NCI-H345 (cell line): ENCODE measurements around the gene MAP3K7.

Experiments used
- DNase-seq: peaks from one replicate; lab custom pipeline; 2025; lab: John Stamatoyannopoulos, UW

The MAP3K7 gene

GRCh38 chr6:90484385-90484784 is 102.5 kb downstream of the MAP3K7 start:
- no peak for DNase-seq

GRCh38 chr6:90483956-90484355 is 102.9 kb downstream of the MAP3K7 start:
- DNase-seq: no peak

GRCh38 chr6:90483116-90483839 is 103.6 kb downstream of the MAP3K7 start:
- DNase-seq: no peak

- no peak for DNase-seq
Measured at GRCh38 chr6:90480666-90481065, 106.2 kb downstream of the MAP3K7 start.

GRCh38 chr6:90479603-90479926 is 107.3 kb downstream of the MAP3K7 start:
- no peak for DNase-seq

- peak; percentile 95 for DNase-seq
Measured at GRCh38 chr6:90478789-90479602, 107.9 kb downstream of the MAP3K7 start.

- DNase-seq: no peak
Measured at GRCh38 chr6:90478278-90478677, 108.6 kb downstream of the MAP3K7 start.

GRCh38 chr6:90477366-90477765 is 109.5 kb downstream of the MAP3K7 start:
- DNase-seq: no peak

GRCh38 chr6:90472716-90473115 is 114.2 kb downstream of the MAP3K7 start:
- no peak for DNase-seq

GRCh38 chr6:90471263-90471662 is 115.6 kb downstream of the MAP3K7 start:
- no peak for DNase-seq

GRCh38 chr6:90469906-90470305 is 117.0 kb downstream of the MAP3K7 start:
- no peak for DNase-seq

GRCh38 chr6:90468859-90469258 is 118.0 kb downstream of the MAP3K7 start:
- no peak for DNase-seq

- no peak for DNase-seq
Measured at GRCh38 chr6:90468080-90468479, 118.8 kb downstream of the MAP3K7 start.

GRCh38 chr6:90467546-90467945 is 119.3 kb downstream of the MAP3K7 start:
- DNase-seq: no peak

- DNase-seq: no peak
Measured at GRCh38 chr6:90466154-90466940, 120.5 kb downstream of the MAP3K7 start.

- no peak for DNase-seq
Measured at GRCh38 chr6:90465686-90466085, 121.2 kb downstream of the MAP3K7 start.

- DNase-seq: no peak
Measured at GRCh38 chr6:90464507-90464906, 122.4 kb downstream of the MAP3K7 start.

- DNase-seq: no peak
Measured at GRCh38 chr6:90463874-90464273, 123.0 kb downstream of the MAP3K7 start.
